Measurements from ENCODE around the gene MT1G.

DNA sequence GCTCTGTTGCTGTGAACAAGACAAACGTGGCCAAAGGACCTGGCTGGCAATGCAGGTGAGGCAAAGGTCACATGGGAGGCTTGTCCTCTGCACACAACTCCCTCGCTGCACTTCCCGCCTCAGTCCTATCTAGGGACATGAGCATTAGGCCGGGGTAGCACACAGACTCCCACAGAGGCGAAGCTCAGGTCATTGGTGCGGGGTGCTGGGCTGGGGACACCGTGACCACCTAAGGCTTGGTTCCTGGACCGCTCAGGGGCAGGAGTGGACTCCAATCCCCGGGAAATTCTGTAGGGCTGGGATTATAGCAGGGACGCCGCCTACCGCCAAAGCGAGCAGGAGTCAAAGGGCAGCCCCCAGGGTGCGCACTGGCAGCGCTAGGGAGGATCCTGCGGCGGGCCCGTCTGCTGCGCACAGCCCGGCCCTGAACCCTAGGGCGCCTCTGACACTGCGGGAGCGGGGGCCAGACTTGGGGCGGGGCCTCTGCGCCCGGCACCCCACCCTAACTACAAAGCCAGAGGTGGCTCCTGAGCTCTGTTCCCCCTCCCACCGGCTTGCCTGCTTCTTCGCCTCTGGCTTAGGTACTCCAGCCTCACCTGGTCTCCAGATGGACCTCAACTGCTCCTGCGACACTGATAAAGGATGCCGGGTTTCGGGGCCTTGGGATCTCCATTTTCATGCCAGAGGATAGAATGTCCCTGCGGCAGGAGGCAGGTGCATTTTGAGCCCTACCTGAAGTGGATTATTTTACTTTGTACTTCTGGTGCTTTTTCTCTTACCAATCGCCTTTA is 20.0 kb downstream of the MT1G start:
- TF ChIP-seq EZH2 (IDR thresholded peaks at IDR 0.05) = no peak
- no peak for TF ChIP-seq POLR2AphosphoS5 (IDR thresholded peaks at IDR 0.05; ENCODE audit: borderline replicate concordance, low read depth, low read length)
- no peak for TF ChIP-seq FOXP2 (optimal IDR thresholded peaks at IDR 0.05; ENCODE audit: control extremely low read depth, extremely low read length, insufficient read depth)

Measured in SK-N-MC (cell line).